ENCODE data around the gene BBLN.

BBLN gene

GRCh38 chr9:128121924-128122808 lies 37.9 kb upstream of the BBLN start:
- Histone ChIP-seq H3K4me3 (ENCODE audit: low read length) (no peak overlapping the region), H3K4me1 (ENCODE audit: control insufficient read depth, low read length) (peaks cover 19% of the 10 kb centered on the region), H3K36me3 (ENCODE audit: control insufficient read depth, low read length) (peaks cover 58% of the 10 kb centered on the region), H3K27me3 (ENCODE audit: control insufficient read depth, low read length) (no peaks in the 10 kb centered on the region), H3F3A (ENCODE audit: control insufficient read depth, insufficient read depth) (peaks cover 7% of the 10 kb centered on the region; the same call in 1 of the 2 replicates), H4K20me1 (ENCODE audit: control insufficient read depth, insufficient read depth, low read depth, low read length) (peaks cover 6% of the 10 kb centered on the region; the same call in 1 of the 2 replicates), H3K27ac (ENCODE audit: low read depth, low read length) (no peak overlapping the region), H3K9me3 (ENCODE audit: control insufficient read depth, insufficient read depth, low read length) (no peaks in the 10 kb centered on the region), H3K4me2 (ENCODE audit: low read length) (no peak overlapping the region), H3K9me2 (replicated peaks; ENCODE audit: control insufficient read depth, low read length) (no peaks in the 10 kb centered on the region), H3K79me2 (ENCODE audit: control insufficient read depth, low read length) (peaks cover 30% of the 10 kb centered on the region)
- TF ChIP-seq EZH2phosphoT487 (IDR thresholded peaks at IDR 0.05; ENCODE audit: borderline replicate concordance, low read length) (no peak), CTCF (IDR thresholded peaks at IDR 0.05; ENCODE audit: low read depth, low read length, poor library complexity, severe bottlenecking) (no peak)

GRCh38 chr9:128122809-128123175 lies 37.3 kb upstream of the BBLN start:
- Histone ChIP-seq H3K4me3 (ENCODE audit: low read length) (no peak overlapping the region), H3K27me3 (ENCODE audit: control insufficient read depth, low read length) (no peaks in the 10 kb centered on the region), H3K4me1 (ENCODE audit: control insufficient read depth, low read length) (peaks cover 18% of the 10 kb centered on the region), H4K20me1 (ENCODE audit: control insufficient read depth, insufficient read depth, low read depth, low read length) (peaks cover 6% of the 10 kb centered on the region; the same call in 1 of the 2 replicates), H3K9me3 (ENCODE audit: control insufficient read depth, insufficient read depth, low read length) (no peaks in the 10 kb centered on the region), H3K36me3 (ENCODE audit: control insufficient read depth, low read length) (peaks cover 62% of the 10 kb centered on the region), H3K79me2 (ENCODE audit: control insufficient read depth, low read length) (peaks cover 34% of the 10 kb centered on the region), H3K27ac (ENCODE audit: low read depth, low read length) (no peak overlapping the region), H3K9me2 (replicated peaks; ENCODE audit: control insufficient read depth, low read length) (no peaks in the 10 kb centered on the region), H3F3A (ENCODE audit: control insufficient read depth, insufficient read depth) (peaks cover 7% of the 10 kb centered on the region; the same call in 1 of the 2 replicates), H3K4me2 (ENCODE audit: low read length) (no peak overlapping the region)
- TF ChIP-seq CTCF (IDR thresholded peaks at IDR 0.05; ENCODE audit: low read depth, low read length, poor library complexity, severe bottlenecking) = no peak
- TF ChIP-seq EZH2phosphoT487 (IDR thresholded peaks at IDR 0.05; ENCODE audit: borderline replicate concordance, low read length) = no peak

DNA sequence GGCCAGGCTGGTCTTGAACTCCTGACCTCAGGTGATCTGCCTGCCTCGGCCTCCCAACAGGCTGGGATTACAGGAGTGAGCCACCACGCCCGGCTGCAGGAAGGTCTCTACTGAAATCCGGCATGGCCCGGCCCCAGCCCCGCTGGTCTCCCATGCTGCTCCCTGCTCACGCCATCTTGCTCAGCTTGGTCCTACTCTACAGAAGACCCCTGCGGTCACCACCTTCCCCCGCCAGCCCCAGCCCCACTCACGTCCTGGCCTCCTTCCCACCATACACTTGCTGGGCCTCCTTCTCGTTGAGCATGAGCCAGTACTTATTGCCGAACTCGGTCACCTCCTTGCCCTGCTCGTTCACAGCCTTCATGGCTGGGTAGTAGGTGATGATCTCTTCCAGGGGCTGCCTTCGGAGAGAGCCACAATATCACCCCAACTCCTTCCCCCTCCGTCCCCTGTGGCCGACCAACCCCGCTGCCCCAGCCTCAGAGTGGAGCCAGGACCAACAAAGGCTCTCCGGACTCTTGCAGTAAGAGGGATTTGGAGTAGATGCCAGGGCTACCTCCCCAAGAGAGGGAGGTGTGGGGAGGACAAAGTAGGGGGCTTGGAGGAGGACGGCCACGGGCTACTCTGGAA lies 36.5 kb upstream of the BBLN start:
- H4K20me1 ChIP-seq (ENCODE audit: control insufficient read depth, insufficient read depth, low read depth, low read length) = peaks cover 6% of the 10 kb centered on the region; the same call in 1 of the 2 replicates

More for the DNA sequence above, 36.5 kb upstream of the BBLN start:
- Histone ChIP-seq H3K79me2 (ENCODE audit: control insufficient read depth, low read length) (peaks cover 34% of the 10 kb centered on the region), H3K4me3 (ENCODE audit: low read length) (no peak overlapping the region), H3K4me1 (ENCODE audit: control insufficient read depth, low read length) (peaks cover 17% of the 10 kb centered on the region), H3K27me3 (ENCODE audit: control insufficient read depth, low read length) (no peaks in the 10 kb centered on the region), H3K9me2 (replicated peaks; ENCODE audit: control insufficient read depth, low read length) (no peaks in the 10 kb centered on the region), H3K4me2 (ENCODE audit: low read length) (no peak overlapping the region), H3F3A (ENCODE audit: control insufficient read depth, insufficient read depth) (peaks cover 7% of the 10 kb centered on the region; the same call in 1 of the 2 replicates), H3K9me3 (ENCODE audit: control insufficient read depth, insufficient read depth, low read length) (no peaks in the 10 kb centered on the region), H3K27ac (ENCODE audit: low read depth, low read length) (no peak overlapping the region), H3K36me3 (ENCODE audit: control insufficient read depth, low read length) (peaks cover 62% of the 10 kb centered on the region)
- no peak for TF ChIP-seq EZH2phosphoT487 (IDR thresholded peaks at IDR 0.05; ENCODE audit: borderline replicate concordance, low read length)
- no peak for TF ChIP-seq CTCF (IDR thresholded peaks at IDR 0.05; ENCODE audit: low read depth, low read length, poor library complexity, severe bottlenecking)

All from DOHH2 (cell line).